H9 (cell line): ENCODE measurements around the gene HHAT. TPM values are rescaled to one million over a fixed set of nuclear protein-coding genes. Genes with fewer than 3 reads are reported as not detected.

Experiments
- DNase-seq: peaks from one replicate; pipeline ENCODE4 v3.0.0-alpha.2; 2017
- H2AFZ ChIP-seq: one replicate; pipeline ENCODE4 v1.6.1; 2013; ENCODE audit warnings: mild to moderate bottlenecking, low read length, control low read depth, moderate library complexity
- H2AK5ac ChIP-seq: 2 replicates; pipeline ENCODE4 v1.6.1; 2013; ENCODE audit warnings: low read length, control low read depth, mixed read lengths; ENCODE audit not compliant: insufficient read length
- H2BK120ac ChIP-seq: one replicate; pipeline ENCODE4 v1.6.1; 2013; ENCODE audit warnings: low read depth, mild to moderate bottlenecking, low read length, control low read depth, inconsistent platforms; ENCODE audit not compliant: poor library complexity, severe bottlenecking
- H2BK12ac ChIP-seq: 2 replicates; pipeline ENCODE4 v1.6.1; 2013; ENCODE audit warnings: low read length, control low read depth, mixed read lengths, low read depth; ENCODE audit not compliant: insufficient read length
- H2BK15ac ChIP-seq: 2 replicates; pipeline ENCODE4 v1.6.1; 2013; ENCODE audit warnings: low read depth, low read length, control low read depth
- H2BK20ac ChIP-seq: one replicate; pipeline ENCODE4 v1.6.1; 2013; ENCODE audit warnings: low read depth, mild to moderate bottlenecking, low read length, control low read depth, inconsistent platforms; ENCODE audit not compliant: poor library complexity, severe bottlenecking
- H2BK5ac ChIP-seq: 2 replicates; pipeline ENCODE4 v1.6.1; 2013; ENCODE audit warnings: low read length, control low read depth, mixed read lengths; ENCODE audit not compliant: insufficient read length
- H3K14ac ChIP-seq: 2 replicates; pipeline ENCODE4 v1.6.1; 2013; ENCODE audit warnings: low read length, control low read depth; ENCODE audit not compliant: insufficient read depth
- H3K18ac ChIP-seq: 2 replicates; pipeline ENCODE4 v1.6.1; 2013; ENCODE audit warnings: low read depth, mild to moderate bottlenecking, mixed read lengths, low read length, control low read depth; ENCODE audit not compliant: insufficient read length
- H3K23ac ChIP-seq: 2 replicates; pipeline ENCODE4 v1.6.1; 2013; ENCODE audit warnings: low read length, control low read depth, mixed read lengths, low read depth; ENCODE audit not compliant: insufficient read length
- H3K23me2 ChIP-seq: 2 replicates; pipeline ENCODE4 v1.6.1; 2013; ENCODE audit warnings: low read depth, mild to moderate bottlenecking, mixed read lengths, low read length, control low read depth; ENCODE audit not compliant: insufficient read length, poor library complexity, severe bottlenecking
- H3K27ac ChIP-seq: 2 replicates; pipeline ENCODE4 v1.5.1; 2013; ENCODE audit warnings: low read length, control low read depth, mixed read lengths, low read depth; ENCODE audit not compliant: insufficient read length
- H3K27me3 ChIP-seq: 2 replicates; pipeline ENCODE4 v1.6.1; 2013; ENCODE audit warnings: low read length, control low read depth, inconsistent platforms; ENCODE audit not compliant: insufficient read depth
- H3K4ac ChIP-seq: 2 replicates; pipeline ENCODE4 v1.6.1; 2013; ENCODE audit warnings: low read depth, mild to moderate bottlenecking, control low read depth, inconsistent platforms, low read length, moderate library complexity
- H3K4me1 ChIP-seq: 2 replicates; pipeline ENCODE4 v1.6.1; 2013; ENCODE audit warnings: low read length, control low read depth, inconsistent platforms; ENCODE audit not compliant: insufficient read depth
- H3K4me2 ChIP-seq: 2 replicates; pipeline ENCODE4 v1.6.1; 2013; ENCODE audit warnings: low read length, control low read depth, mixed read lengths; ENCODE audit not compliant: insufficient read length, insufficient read depth
- H3K56ac ChIP-seq: 2 replicates; pipeline ENCODE4 v1.6.1; 2013; ENCODE audit warnings: low read depth, mild to moderate bottlenecking, mixed read lengths, low read length, control low read depth; ENCODE audit not compliant: insufficient read length
- H3K79me1 ChIP-seq: 2 replicates; pipeline ENCODE4 v1.6.1; 2013; ENCODE audit warnings: low read depth, mild to moderate bottlenecking, moderate library complexity, low read length, control low read depth, inconsistent platforms; ENCODE audit not compliant: insufficient read depth, poor library complexity, severe bottlenecking
- H3K79me2 ChIP-seq: 2 replicates; pipeline ENCODE4 v1.6.1; 2013; ENCODE audit warnings: low read length, control low read depth, inconsistent platforms; ENCODE audit not compliant: insufficient read depth
- H3K9ac ChIP-seq: 2 replicates; pipeline ENCODE4 v1.6.1; 2013; ENCODE audit warnings: low read length, control low read depth, mixed read lengths; ENCODE audit not compliant: insufficient read length; ENCODE audit errors: extremely low read depth
- H3K9me3 ChIP-seq: one replicate; pipeline ENCODE4 v1.6.1; 2013; ENCODE audit warnings: low read depth, low read length, inconsistent platforms; ENCODE audit not compliant: control insufficient read depth
- H3T11ph ChIP-seq: one replicate; pipeline ENCODE4 v1.6.1; 2013; ENCODE audit warnings: mild to moderate bottlenecking, low read length, control low read depth, inconsistent platforms
- H4K20me1 ChIP-seq: one replicate; pipeline ENCODE4 v1.6.1; 2013; ENCODE audit not compliant: control insufficient read depth, insufficient read length, insufficient read depth
- H4K5ac ChIP-seq: 2 replicates; pipeline ENCODE4 v1.6.1; 2013; ENCODE audit warnings: low read depth, mild to moderate bottlenecking, mixed read lengths, low read length, control low read depth; ENCODE audit not compliant: insufficient read length
- H4K8ac ChIP-seq: replicated peaks from 2 replicates; pipeline ENCODE4 v1.6.1; 2013; ENCODE audit warnings: low read length, control low read depth, mixed read lengths, low read depth; ENCODE audit not compliant: insufficient read length
- H4K91ac ChIP-seq: 2 replicates; pipeline ENCODE4 v1.6.1; 2013; ENCODE audit warnings: low read depth, mild to moderate bottlenecking, moderate library complexity, mixed read lengths, low read length, control low read depth; ENCODE audit not compliant: insufficient read length
- H3K27ac Mint-ChIP-seq, 3 experiments: 2 replicates in 2 of 3; 3 replicates in 1 of 3; pipeline ENCODE4 v1.8.0; 2020 to 2021; ENCODE audit warnings: mixed read lengths in 3 of 3, mild to moderate bottlenecking in 1 of 3, moderate library complexity in 1 of 3
- H3K27me3 Mint-ChIP-seq: 2 replicates; pipeline ENCODE4 v1.8.0; 2021; ENCODE audit warnings: low read depth, mild to moderate bottlenecking, moderate library complexity, mixed read lengths
- H3K36me3 Mint-ChIP-seq, 3 experiments: 2 replicates in 2 of 3; 3 replicates in 1 of 3; pipeline ENCODE4 v1.8.0; 2020 to 2021; ENCODE audit warnings: low read depth in 3 of 3, mixed read lengths in 3 of 3; ENCODE audit not compliant: insufficient read depth in 1 of 3
- H3K4me1 Mint-ChIP-seq, 2 experiments: 2 replicates each; pipeline ENCODE4 v1.8.0; 2020; ENCODE audit warnings: mixed read lengths in 2 of 2
- H3K4me3 Mint-ChIP-seq, 2 experiments: 2 replicates in 1 of 2; 3 replicates in 1 of 2; pipeline ENCODE4 v1.8.0; 2020 to 2021; ENCODE audit warnings: mild to moderate bottlenecking in 2 of 2, mixed read lengths in 2 of 2, moderate library complexity in 1 of 2
- H3K9me3 Mint-ChIP-seq, 2 experiments: 2 replicates in 1 of 2; 3 replicates in 1 of 2; pipeline ENCODE4 v1.8.0; 2020; ENCODE audit warnings: mild to moderate bottlenecking in 2 of 2, mixed read lengths in 2 of 2, moderate library complexity in 1 of 2
- WGBS: extraction: QIAGEN DNeasy Blood & Tissue Kit; methylation state at CpG from one replicate; pipeline ENCODE4 v1.1.7; 2013; ENCODE audit warnings: missing lambda C conversion rate, low lambda C conversion rate, mixed read lengths; ENCODE audit not compliant: insufficient read length; ENCODE audit errors: extremely low coverage; 5-methylcytosine and 5-hydroxymethylcytosine counted together
- total RNA-seq: library from RNA; stranded (reverse); gene quantifications from 2 replicates; pipeline ENCODE4 v1.2.1, GENCODE V29; 2021
- TF ChIP-seq, protein P1 (sequence below): fragments of 200-600 bp; sonication (generic); conservative IDR thresholded peaks from 3 replicates; pipeline ENCODE4 v1.8.0; 2021; ENCODE audit warnings: antibody characterized with exemption, mild to moderate bottlenecking

Gene HHAT
- total RNA-seq, 1 experiment from 2014 or later = 0.48 TPM

- H3K4ac ChIP-seq = no peak overlapping the region
- no peak overlapping the region for H2AFZ ChIP-seq
- WGBS = no CpG with 5 or more reads among the region's 5 CpGs
- H3K27ac Mint-ChIP-seq = no peak overlapping the region
- no peaks in the 10 kb centered on the region for H3K27me3 ChIP-seq
- H4K20me1 ChIP-seq = no peaks in the 10 kb centered on the region
- no peaks in the 10 kb centered on the region for H3K79me2 ChIP-seq
- no peak overlapping the region for H4K5ac ChIP-seq
- no peak overlapping the region for H3K4me3 Mint-ChIP-seq
- no peak overlapping the region for H3K9ac ChIP-seq
- H2BK5ac ChIP-seq = no peak overlapping the region
- no peak overlapping the region for H2BK20ac ChIP-seq
- H4K91ac ChIP-seq = no peak overlapping the region
- no peak overlapping the region for H2BK15ac ChIP-seq
- H2BK12ac ChIP-seq = no peak overlapping the region
- no peaks in the 10 kb centered on the region for H3K36me3 Mint-ChIP-seq
- no peak overlapping the region for H3K23ac ChIP-seq
- H3K4me1 ChIP-seq = no peaks in the 10 kb centered on the region
- no peak for DNase-seq
- no peaks in the 10 kb centered on the region for H3K23me2 ChIP-seq
- H3K79me1 ChIP-seq = no peaks in the 10 kb centered on the region
- H3K14ac ChIP-seq = no peak overlapping the region
- H3K9me3 Mint-ChIP-seq = no peaks in the 10 kb centered on the region
- H4K8ac ChIP-seq = no peak overlapping the region
- H3K27me3 Mint-ChIP-seq = no peaks in the 10 kb centered on the region
- H3K56ac ChIP-seq = no peak overlapping the region
- TF ChIP-seq, protein P1, sequence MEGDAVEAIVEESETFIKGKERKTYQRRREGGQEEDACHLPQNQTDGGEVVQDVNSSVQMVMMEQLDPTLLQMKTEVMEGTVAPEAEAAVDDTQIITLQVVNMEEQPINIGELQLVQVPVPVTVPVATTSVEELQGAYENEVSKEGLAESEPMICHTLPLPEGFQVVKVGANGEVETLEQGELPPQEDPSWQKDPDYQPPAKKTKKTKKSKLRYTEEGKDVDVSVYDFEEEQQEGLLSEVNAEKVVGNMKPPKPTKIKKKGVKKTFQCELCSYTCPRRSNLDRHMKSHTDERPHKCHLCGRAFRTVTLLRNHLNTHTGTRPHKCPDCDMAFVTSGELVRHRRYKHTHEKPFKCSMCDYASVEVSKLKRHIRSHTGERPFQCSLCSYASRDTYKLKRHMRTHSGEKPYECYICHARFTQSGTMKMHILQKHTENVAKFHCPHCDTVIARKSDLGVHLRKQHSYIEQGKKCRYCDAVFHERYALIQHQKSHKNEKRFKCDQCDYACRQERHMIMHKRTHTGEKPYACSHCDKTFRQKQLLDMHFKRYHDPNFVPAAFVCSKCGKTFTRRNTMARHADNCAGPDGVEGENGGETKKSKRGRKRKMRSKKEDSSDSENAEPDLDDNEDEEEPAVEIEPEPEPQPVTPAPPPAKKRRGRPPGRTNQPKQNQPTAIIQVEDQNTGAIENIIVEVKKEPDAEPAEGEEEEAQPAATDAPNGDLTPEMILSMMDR = no peak
- peaks cover 3 to 5% of the 10 kb centered on the region in 2 experiments; a peak in 1 of 4 replicates for H3K4me1 Mint-ChIP-seq
- no peak overlapping the region for H3K18ac ChIP-seq
- no peak overlapping the region for H3K4me2 ChIP-seq
- H2AK5ac ChIP-seq = no peak overlapping the region
- H2BK120ac ChIP-seq = no peak overlapping the region
- H3T11ph ChIP-seq = no peak overlapping the region
- no peak overlapping the region for H3K27ac ChIP-seq
- no peaks in the 10 kb centered on the region for H3K9me3 ChIP-seq
These were observed 225.7 kb downstream of the HHAT start for GRCh38 chr1:210554382-210554781.
